SK-N-SH treated with all-trans-retinoic acid at 6 μM for 48 hours (cell line): ENCODE data around the gene DUSP3.

ENCODE experiments used
- CSDC2 ChIP-seq: fragments of 250-450 bp; sonication (Bioruptor Pico); IDR thresholded peaks from 2 replicates; pipeline ENCODE4 v1.5.0; 2020; ENCODE audit warnings: mild to moderate bottlenecking, moderate library complexity
- ISL1 ChIP-seq: fragments of 250-450 bp; sonication (Bioruptor Pico); IDR thresholded peaks from 2 replicates; pipeline ENCODE4 v2.1.2; 2022; ENCODE audit warnings: mild to moderate bottlenecking, moderate library complexity
- PATZ1 ChIP-seq: fragments of 250-450 bp; sonication (Bioruptor Pico); IDR thresholded peaks from 2 replicates; pipeline ENCODE4 v1.8.0; 2020; ENCODE audit warnings: mild to moderate bottlenecking, moderate library complexity, borderline replicate concordance
- ZFP30 ChIP-seq: fragments of 450-650 bp; formaldehyde crosslinking; IDR thresholded peaks from 2 replicates; pipeline ENCODE4 v1.5.0; 2022; ENCODE audit warnings: mild to moderate bottlenecking, moderate library complexity
- ZNF8 ChIP-seq: fragments of 450-650 bp; formaldehyde crosslinking; IDR thresholded peaks from 2 replicates; pipeline ENCODE4 v1.5.0; 2020; ENCODE audit warnings: mild to moderate bottlenecking, moderate library complexity

- TF ChIP-seq CSDC2 (CRISPR knock-in tag): no peak
- no peak for TF ChIP-seq ZFP30 (CRISPR knock-in tag)
- TF ChIP-seq ZNF8: no peak
- TF ChIP-seq ISL1: no peak
- no peak for TF ChIP-seq PATZ1 (CRISPR knock-in tag)
Measured at GRCh38 chr17:43769859-43770258, 8.9 kb downstream of the DUSP3 start.
